Loucy (cell line): Measurements from ENCODE around the gene CHD9NB.

ENCODE experiments used
- H2AFZ ChIP-seq: fragments of 200-600 bp; sonication (generic); 2 replicates; pipeline ENCODE4 v1.6.0; 2016; ENCODE audit warnings: antibody characterized with exemption, mild to moderate bottlenecking, low read length, moderate library complexity
- H3F3A ChIP-seq: fragments of 200-600 bp; 2 replicates; pipeline ENCODE4 v1.6.0; 2016; ENCODE audit warnings: antibody characterized with exemption, low read depth, mild to moderate bottlenecking
- H3K27me3 ChIP-seq: fragments of 200-600 bp; sonication (generic); 2 replicates; pipeline ENCODE4 v1.6.1; 2014; ENCODE audit warnings: low read length, mild to moderate bottlenecking; ENCODE audit not compliant: insufficient read depth, poor library complexity, severe bottlenecking
- H3K36me3 ChIP-seq: fragments of 200-600 bp; sonication (generic); 2 replicates; pipeline ENCODE4 v1.6.1; 2016; ENCODE audit warnings: low read length; ENCODE audit not compliant: insufficient read depth
- H3K4me1 ChIP-seq: fragments of 200-600 bp; sonication (generic); 2 replicates; pipeline ENCODE4 v1.5.1; 2014; ENCODE audit warnings: low read length, mild to moderate bottlenecking; ENCODE audit not compliant: insufficient read depth, poor library complexity, severe bottlenecking
- H3K4me2 ChIP-seq: fragments of 200-600 bp; sonication (generic); 2 replicates; pipeline ENCODE4 v1.6.0; 2014; ENCODE audit warnings: antibody characterized with exemption, low read length, low read depth, mild to moderate bottlenecking; ENCODE audit not compliant: poor library complexity, severe bottlenecking
- H3K4me3 ChIP-seq: fragments of 200-600 bp; sonication (generic); 2 replicates; pipeline ENCODE4 v1.5.1; 2014; ENCODE audit warnings: low read length, mild to moderate bottlenecking, mixed read lengths; ENCODE audit not compliant: poor library complexity, severe bottlenecking
- H3K79me2 ChIP-seq: fragments of 200-600 bp; sonication (generic); 2 replicates; pipeline ENCODE4 v1.6.1; 2014; ENCODE audit warnings: low read length; ENCODE audit not compliant: insufficient read depth
- H3K9ac ChIP-seq: fragments of 200-600 bp; sonication (generic); 2 replicates; pipeline ENCODE4 v1.6.0; 2014; ENCODE audit warnings: mild to moderate bottlenecking, low read depth, low read length, moderate library complexity; ENCODE audit not compliant: poor library complexity, severe bottlenecking
- H3K9me2 ChIP-seq: fragments of 200-600 bp; sonication (generic); replicated peaks from 2 replicates; pipeline ENCODE4 v1.6.1; 2016; ENCODE audit warnings: low read depth, low read length, mixed read lengths
- H3K9me3 ChIP-seq: fragments of 200-600 bp; sonication (generic); 2 replicates; pipeline ENCODE4 v1.6.1; 2014; ENCODE audit warnings: mild to moderate bottlenecking, antibody characterized with exemption, low read length, low read depth; ENCODE audit not compliant: insufficient read depth
- H4K20me1 ChIP-seq: fragments of 200-600 bp; sonication (generic); 2 replicates; pipeline ENCODE4 v1.6.0; 2014; ENCODE audit warnings: antibody characterized with exemption, low read length, mild to moderate bottlenecking; ENCODE audit not compliant: insufficient read depth, poor library complexity, severe bottlenecking
- EZH2phosphoT487 ChIP-seq: fragments of 200-600 bp; IDR thresholded peaks from 2 replicates; pipeline ENCODE4 v1.6.1; 2018; ENCODE audit warnings: antibody characterized with exemption, mild to moderate bottlenecking, moderate library complexity, borderline replicate concordance
- TF ChIP-seq, protein P1 (sequence below): fragments of 200-600 bp; sonication (generic); conservative IDR thresholded peaks from 2 replicates; pipeline ENCODE4 v1.5.1; 2014; ENCODE audit warnings: mild to moderate bottlenecking, antibody characterized with exemption, low read length

Gene CHD9NB

DNA sequence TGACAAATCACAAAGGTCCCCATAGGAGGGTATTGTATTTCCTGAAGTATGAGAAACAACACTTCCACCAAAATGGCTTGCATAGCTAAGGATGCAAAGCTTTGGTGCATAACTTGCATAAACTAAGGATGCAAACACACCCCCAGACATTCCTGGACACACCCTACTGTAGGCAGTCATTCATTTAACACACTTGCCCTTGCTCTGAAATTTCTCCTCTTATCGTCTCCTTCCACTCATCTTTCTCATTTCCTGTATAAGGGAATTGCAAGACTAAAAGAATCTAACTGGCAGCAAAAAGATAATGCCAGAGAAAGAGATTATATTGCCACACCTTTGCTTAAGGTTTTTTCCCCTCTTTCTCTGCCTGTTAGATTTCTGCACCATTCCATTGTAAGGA lies 30.4 kb upstream of the CHD9NB start:
- Histone ChIP-seq H3K4me2 (no peak overlapping the region), H3F3A (no peaks in the 10 kb centered on the region), H3K27me3 (no peaks in the 10 kb centered on the region), H3K4me1 (no peaks in the 10 kb centered on the region), H3K9me2 (no peaks in the 10 kb centered on the region), H3K9me3 (no peaks in the 10 kb centered on the region), H3K9ac (no peak overlapping the region), H2AFZ (no peak overlapping the region), H4K20me1 (no peaks in the 10 kb centered on the region), H3K4me3 (no peak overlapping the region), H3K79me2 (no peaks in the 10 kb centered on the region; the same call in 1 of the 2 replicates), H3K36me3 (no peaks in the 10 kb centered on the region)
- TF ChIP-seq EZH2phosphoT487 = no peak

DNA sequence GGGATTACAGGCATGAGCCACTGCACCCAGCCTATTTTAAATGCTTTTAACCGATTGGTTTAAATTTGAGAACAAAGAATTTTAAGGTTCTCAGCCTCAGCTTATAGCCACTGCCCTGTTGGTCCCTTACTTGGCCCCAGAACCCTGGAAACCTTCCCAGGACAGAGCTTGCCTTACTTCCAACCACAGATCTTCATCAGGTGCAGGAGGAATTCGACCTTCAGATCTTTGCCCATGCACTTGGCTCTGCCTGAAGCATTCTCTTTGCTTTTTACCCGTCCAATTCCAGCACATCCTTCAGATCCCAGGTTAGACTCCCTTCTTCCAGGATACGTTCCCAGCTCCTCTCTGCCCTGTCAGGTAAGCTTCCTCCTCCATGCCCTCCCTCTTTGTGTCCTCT lies 29.8 kb upstream of the CHD9NB start:
- Histone ChIP-seq H3K36me3 (no peaks in the 10 kb centered on the region), H3K4me2 (no peak overlapping the region), H3K9me2 (no peaks in the 10 kb centered on the region), H4K20me1 (no peaks in the 10 kb centered on the region), H3K79me2 (no peaks in the 10 kb centered on the region; the same call in 1 of the 2 replicates), H3K9ac (no peak overlapping the region), H2AFZ (no peak overlapping the region), H3K9me3 (no peaks in the 10 kb centered on the region), H3K4me1 (no peaks in the 10 kb centered on the region), H3K27me3 (no peaks in the 10 kb centered on the region), H3K4me3 (no peak overlapping the region), H3F3A (no peaks in the 10 kb centered on the region)
- TF ChIP-seq, protein P1, sequence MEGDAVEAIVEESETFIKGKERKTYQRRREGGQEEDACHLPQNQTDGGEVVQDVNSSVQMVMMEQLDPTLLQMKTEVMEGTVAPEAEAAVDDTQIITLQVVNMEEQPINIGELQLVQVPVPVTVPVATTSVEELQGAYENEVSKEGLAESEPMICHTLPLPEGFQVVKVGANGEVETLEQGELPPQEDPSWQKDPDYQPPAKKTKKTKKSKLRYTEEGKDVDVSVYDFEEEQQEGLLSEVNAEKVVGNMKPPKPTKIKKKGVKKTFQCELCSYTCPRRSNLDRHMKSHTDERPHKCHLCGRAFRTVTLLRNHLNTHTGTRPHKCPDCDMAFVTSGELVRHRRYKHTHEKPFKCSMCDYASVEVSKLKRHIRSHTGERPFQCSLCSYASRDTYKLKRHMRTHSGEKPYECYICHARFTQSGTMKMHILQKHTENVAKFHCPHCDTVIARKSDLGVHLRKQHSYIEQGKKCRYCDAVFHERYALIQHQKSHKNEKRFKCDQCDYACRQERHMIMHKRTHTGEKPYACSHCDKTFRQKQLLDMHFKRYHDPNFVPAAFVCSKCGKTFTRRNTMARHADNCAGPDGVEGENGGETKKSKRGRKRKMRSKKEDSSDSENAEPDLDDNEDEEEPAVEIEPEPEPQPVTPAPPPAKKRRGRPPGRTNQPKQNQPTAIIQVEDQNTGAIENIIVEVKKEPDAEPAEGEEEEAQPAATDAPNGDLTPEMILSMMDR = no peak
- no peak for TF ChIP-seq EZH2phosphoT487

DNA sequence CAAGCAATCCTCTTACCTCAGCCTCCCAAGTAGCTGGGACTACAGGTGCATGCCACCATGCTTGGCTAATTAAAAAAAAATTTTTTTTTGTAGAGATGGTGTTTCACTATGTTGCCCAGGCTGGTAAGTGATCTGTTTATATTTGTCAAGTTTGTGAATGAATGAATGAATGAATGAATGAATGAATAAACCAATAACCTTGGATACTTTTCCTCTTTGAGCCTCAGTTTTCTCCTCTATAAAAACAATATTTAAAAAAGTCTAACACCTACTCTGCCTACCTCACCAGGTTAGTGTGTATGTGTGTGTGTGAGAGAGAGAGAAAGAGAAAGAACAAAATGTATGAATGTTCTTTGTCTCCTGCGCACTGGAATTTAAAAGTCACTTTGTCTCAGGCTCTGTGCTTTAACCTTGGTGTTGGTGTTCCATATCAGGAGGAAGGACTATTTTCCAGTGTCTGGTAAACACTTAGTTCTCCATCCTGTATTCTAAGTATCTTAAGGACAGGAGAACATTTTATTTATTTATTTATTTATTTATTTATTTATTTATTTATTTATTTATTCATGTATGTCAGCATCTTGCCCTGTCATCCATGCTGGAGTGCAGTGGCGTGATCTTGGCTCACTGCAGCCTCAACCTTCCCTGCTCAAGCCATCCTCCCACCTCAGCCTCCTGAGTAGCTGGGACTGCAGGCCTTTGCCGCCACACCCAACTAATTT lies 29.1 kb upstream of the CHD9NB start:
- no peaks in the 10 kb centered on the region for H3F3A ChIP-seq
- no peak for TF ChIP-seq EZH2phosphoT487
- TF ChIP-seq, protein P1 = no peak

DNA sequence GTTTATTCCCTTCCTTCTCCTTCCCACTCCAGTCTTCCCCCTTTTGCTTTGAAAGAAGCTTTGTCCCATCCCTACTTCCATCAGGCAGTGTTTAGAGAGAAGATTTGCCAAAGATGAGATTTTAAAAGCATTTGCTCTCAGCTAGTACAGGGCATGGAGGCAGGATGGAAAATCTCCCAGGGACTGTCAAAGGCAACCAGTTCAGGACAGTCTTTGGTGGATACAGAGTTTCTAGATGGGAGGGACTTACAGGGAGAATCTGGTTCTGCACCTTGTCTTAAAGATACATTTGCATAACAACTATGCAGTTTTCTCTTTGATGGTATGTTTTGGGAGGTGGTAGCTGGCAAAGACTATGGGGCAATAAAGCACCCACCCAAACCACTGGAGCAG lies 28.3 kb upstream of the CHD9NB start:
- Histone ChIP-seq H3K9ac (no peak overlapping the region), H3K4me1 (no peaks in the 10 kb centered on the region), H3K79me2 (no peaks in the 10 kb centered on the region; the same call in 1 of the 2 replicates), H3K9me3 (no peaks in the 10 kb centered on the region), H4K20me1 (no peaks in the 10 kb centered on the region), H3K4me2 (no peak overlapping the region), H3K27me3 (no peaks in the 10 kb centered on the region), H3K9me2 (no peaks in the 10 kb centered on the region), H3F3A (no peaks in the 10 kb centered on the region), H3K4me3 (no peak overlapping the region), H3K36me3 (no peaks in the 10 kb centered on the region), H2AFZ (no peak overlapping the region)
- no peak for TF ChIP-seq EZH2phosphoT487
- TF ChIP-seq, protein P1 = no peak

More for the DNA sequence above, 29.1 kb upstream of the CHD9NB start:
- Histone ChIP-seq H3K4me1 (no peaks in the 10 kb centered on the region), H3K4me2 (no peak overlapping the region), H3K4me3 (no peak overlapping the region), H3K9me2 (no peaks in the 10 kb centered on the region), H2AFZ (no peak overlapping the region), H4K20me1 (no peaks in the 10 kb centered on the region), H3K27me3 (no peaks in the 10 kb centered on the region), H3K79me2 (no peaks in the 10 kb centered on the region; the same call in 1 of the 2 replicates), H3K36me3 (no peaks in the 10 kb centered on the region), H3K9ac (no peak overlapping the region), H3K9me3 (no peaks in the 10 kb centered on the region)
